IMR-90 (cell line): ENCODE results near the gene CIDEA. TPM values are rescaled to one million over a fixed set of nuclear protein-coding genes. Genes with fewer than 3 reads are reported as not detected.

Experiments
- ATAC-seq: fragments of 200-7000 bp; cut with Tn5 transposase; 2 replicates; pipeline ENCODE4 v1.9.1; 2020; ENCODE audit warnings: low read depth, mild to moderate bottlenecking, moderate library complexity
- BruUV-seq: library from RNA; stranded (reverse); fragments of 400-500 nt; replicated peaks from 2 replicates; lab custom pipeline; 2021; lab: Mats Ljungman, UMichigan
- CTCF ChIA-PET: fragments of 300-600 bp; formaldehyde crosslinking; extraction: SDS; loops from one replicate; lab custom pipeline; 2021; ENCODE audit warnings: antibody characterized with exemption; lab: Yijun Ruan, JAX
- POLR2A ChIA-PET: fragments of 300-600 bp; sonication (Branson Sonifier 250); formaldehyde crosslinking; loops from one replicate; lab custom pipeline; 2022; ENCODE audit warnings: antibody characterized with exemption; ENCODE audit not compliant: unreplicated experiment; lab: Charles Lee
- DNase-seq: peaks from one replicate; pipeline ENCODE4 v3.0.0; 2013
- H2AFZ ChIP-seq: replicated peaks from 2 replicates; pipeline ENCODE3; 2013; ENCODE audit warnings: low read length, mild to moderate bottlenecking; ENCODE audit not compliant: poor library complexity
- H2AK5ac ChIP-seq: 2 replicates; pipeline ENCODE4 v1.6.1; 2013; ENCODE audit warnings: low read depth, low read length, inconsistent platforms
- H2AK9ac ChIP-seq: replicated peaks from 2 replicates; pipeline ENCODE3; 2013; ENCODE audit warnings: mild to moderate bottlenecking, low read depth, low read length, moderate library complexity; ENCODE audit not compliant: poor library complexity
- H2BK120ac ChIP-seq: 2 replicates; pipeline ENCODE4 v1.6.1; 2013; ENCODE audit warnings: low read depth, low read length, inconsistent platforms
- H2BK15ac ChIP-seq: 3 replicates; pipeline ENCODE4 v1.6.1; 2013; ENCODE audit warnings: low read depth, low read length, inconsistent platforms
- H2BK20ac ChIP-seq: 2 replicates; pipeline ENCODE4 v1.6.1; 2013; ENCODE audit warnings: low read depth, mild to moderate bottlenecking, inconsistent platforms, low read length, moderate library complexity
- H2BK5ac ChIP-seq: 2 replicates; pipeline ENCODE4 v1.6.1; 2013; ENCODE audit warnings: mild to moderate bottlenecking, low read depth, low read length, inconsistent platforms; ENCODE audit not compliant: poor library complexity, severe bottlenecking
- H3K14ac ChIP-seq: replicated peaks from 2 replicates; pipeline ENCODE4 v1.6.1; 2013; ENCODE audit warnings: low read depth, low read length, inconsistent platforms
- H3K18ac ChIP-seq: 2 replicates; pipeline ENCODE4 v1.6.1; 2013; ENCODE audit warnings: low read depth, low read length, control low read depth
- H3K23ac ChIP-seq: 2 replicates; pipeline ENCODE4 v1.6.1; 2013; ENCODE audit warnings: low read depth, low read length, inconsistent platforms
- H3K27ac ChIP-seq: 2 replicates; pipeline ENCODE4 v1.5.1; 2013; ENCODE audit warnings: mild to moderate bottlenecking, control low read depth, low read length; ENCODE audit not compliant: insufficient read depth
- H3K27me3 ChIP-seq: 2 replicates; pipeline ENCODE4 v1.6.1; 2013; ENCODE audit warnings: low read length; ENCODE audit not compliant: control insufficient read depth, insufficient read depth
- H3K36me3 ChIP-seq: 2 replicates; pipeline ENCODE4 v1.6.1; 2013; ENCODE audit warnings: low read length, mixed read lengths; ENCODE audit not compliant: control insufficient read depth, insufficient read depth
- H3K4ac ChIP-seq: 2 replicates; pipeline ENCODE4 v1.6.1; 2013; ENCODE audit warnings: low read depth, low read length, inconsistent platforms
- H3K4me1 ChIP-seq: 2 replicates; pipeline ENCODE4 v1.6.1; 2013; ENCODE audit warnings: low read length, mixed read lengths; ENCODE audit not compliant: control insufficient read depth, insufficient read depth
- H3K4me2 ChIP-seq: 2 replicates; pipeline ENCODE4 v1.6.1; 2013; ENCODE audit warnings: low read depth, mild to moderate bottlenecking, control low read depth, low read length, moderate library complexity
- H3K4me3 ChIP-seq: 2 replicates; pipeline ENCODE4 v1.5.1; 2013; ENCODE audit warnings: low read depth, mild to moderate bottlenecking, control low read depth, low read length, moderate library complexity; ENCODE audit not compliant: insufficient read depth
- H3K56ac ChIP-seq: 2 replicates; pipeline ENCODE4 v1.6.1; 2013; ENCODE audit warnings: low read length, inconsistent platforms; ENCODE audit not compliant: insufficient read depth; ENCODE audit errors: extremely low read depth
- H3K79me1 ChIP-seq, 2 experiments: 2 replicates each; pipeline ENCODE4 v1.6.1; 2013; ENCODE audit warnings: low read length in 2 of 2, inconsistent platforms in 1 of 2, low read depth in 1 of 2
- H3K9ac ChIP-seq: 2 replicates; pipeline ENCODE4 v1.6.1; 2013; ENCODE audit warnings: low read depth, low read length, control low read depth
- H3K9me1 ChIP-seq: 2 replicates; pipeline ENCODE4 v1.6.1; 2013; ENCODE audit warnings: low read length, inconsistent platforms; ENCODE audit not compliant: insufficient read depth
- H3K9me3 ChIP-seq: 2 replicates; pipeline ENCODE4 v1.6.1; 2013; ENCODE audit warnings: low read length; ENCODE audit not compliant: control insufficient read depth, insufficient read depth
- H4K20me1 ChIP-seq: 2 replicates; pipeline ENCODE4 v1.6.1; 2013; ENCODE audit warnings: low read length, inconsistent platforms; ENCODE audit not compliant: insufficient read depth
- H4K5ac ChIP-seq: 2 replicates; pipeline ENCODE4 v1.6.1; 2013; ENCODE audit warnings: mild to moderate bottlenecking, low read depth, low read length, control low read depth
- H4K8ac ChIP-seq, 2 experiments: 2 replicates each; pipeline ENCODE4 v1.6.1; 2013; ENCODE audit warnings: low read depth in 2 of 2, low read length in 2 of 2, control low read depth in 1 of 2, inconsistent platforms in 1 of 2
- H4K91ac ChIP-seq: 2 replicates; pipeline ENCODE4 v1.6.1; 2013; ENCODE audit warnings: low read depth, low read length, inconsistent platforms; ENCODE audit not compliant: insufficient read depth
- BHLHE40 ChIP-seq: fragments of 150-350 bp; IDR thresholded peaks from 2 replicates; pipeline ENCODE4 v1.6.1; 2016; ENCODE audit warnings: mild to moderate bottlenecking, low read depth, low read length
- CEBPB ChIP-seq: IDR thresholded peaks from 2 replicates; pipeline ENCODE4 v1.6.1; 2012; ENCODE audit warnings: low read depth, low read length, improper control_type of control experiment
- CTCF ChIP-seq: conservative IDR thresholded peaks from 2 replicates; pipeline ENCODE4 v1.5.1; 2012; ENCODE audit warnings: mild to moderate bottlenecking, low read depth, low read length, improper control_type of control experiment
- ELK1 ChIP-seq: fragments of 150-350 bp; IDR thresholded peaks from 2 replicates; pipeline ENCODE4 v1.6.1; 2016; ENCODE audit warnings: low read depth, mild to moderate bottlenecking, low read length, moderate library complexity, borderline replicate concordance
- FOS ChIP-seq: fragments of 150-350 bp; IDR thresholded peaks from 2 replicates; pipeline ENCODE4 v1.6.1; 2016; ENCODE audit warnings: low read depth, low read length
- MAFK ChIP-seq: IDR thresholded peaks from 2 replicates; pipeline ENCODE4 v1.6.1; 2012; ENCODE audit warnings: low read depth, low read length, improper control_type of control experiment
- MAZ ChIP-seq: IDR thresholded peaks from 2 replicates; pipeline ENCODE4 v1.6.1; 2012; ENCODE audit warnings: low read depth, mild to moderate bottlenecking, low read length, improper control_type of control experiment, moderate library complexity, borderline replicate concordance
- MXI1 ChIP-seq: IDR thresholded peaks from 2 replicates; pipeline ENCODE4 v1.6.1; 2012; ENCODE audit warnings: low read depth, mild to moderate bottlenecking, low read length, moderate library complexity, borderline replicate concordance
- POLR2A ChIP-seq: IDR thresholded peaks from 2 replicates; pipeline ENCODE4 v1.6.1; 2012; ENCODE audit warnings: mild to moderate bottlenecking, low read depth, low read length
- RAD21 ChIP-seq: IDR thresholded peaks from 2 replicates; pipeline ENCODE4 v1.6.1; 2012; ENCODE audit warnings: low read length, improper control_type of control experiment
- RCOR1 ChIP-seq: IDR thresholded peaks from 2 replicates; pipeline ENCODE4 v1.6.1; 2012; ENCODE audit warnings: mild to moderate bottlenecking, low read length, improper control_type of control experiment; ENCODE audit not compliant: insufficient replicate concordance
- SMC3 ChIP-seq: fragments of 150-350 bp; IDR thresholded peaks from 2 replicates; pipeline ENCODE4 v1.6.1; 2016; ENCODE audit warnings: low read depth, mild to moderate bottlenecking, antibody characterized with exemption, low read length, moderate library complexity
- WGBS, 2 experiments: methylation state at CpG; one replicate each; pipeline versions ENCODE4 v1.1.5 to v1.1.7; 2013; ENCODE audit warnings: missing lambda C conversion rate in 2 of 2; ENCODE audit not compliant: insufficient read length in 1 of 2; ENCODE audit errors: extremely low coverage in 2 of 2; 5-methylcytosine and 5-hydroxymethylcytosine counted together
- dilution Hi-C: fragments of 300-500 bp; cut with HindIII; formaldehyde crosslinking; loops from one replicate; pipeline ENCODE4 v1.14.3; 2018; ENCODE audit warnings: low sequenced_read_pairs; ENCODE audit not compliant: unreplicated experiment
- in situ Hi-C: fragments of 300-500 bp; cut with MboI; formaldehyde crosslinking; loops from 3 replicates; pipeline ENCODE4 v1.14.3; 2019; ENCODE audit warnings: low sequenced_read_pairs, inconsistent platforms, mixed read lengths
- intact Hi-C: fragments of 100-400 bp; cut with micrococcal nuclease; formaldehyde crosslinking; loops from 2 replicates; pipeline ENCODE4 v1.10.0; 2022
- polyA plus RNA-seq, 3 experiments: library from polyadenylated mRNA; depleted of rRNA; stranded (reverse); fragments of >200 nt; gene quantifications; 2 replicates each; pipeline ENCODE4 v1.2.3, GENCODE V29; 2012; ENCODE audit warnings: low replicate concordance in 1 of 3
- total RNA-seq: library from RNA; depleted of rRNA; stranded (reverse); fragments of >200 nt; gene quantifications from 2 replicates; pipeline ENCODE4 v1.2.3, GENCODE V29; 2012

Gene CIDEA
- total and polyA plus RNA-seq, 2 of the 4 experiments (the other 2 are of a cell fraction): not detected

GRCh38 chr18:12234451-12235190 is 19.5 kb upstream of the CIDEA start (continued):
- no peak for TF ChIP-seq ELK1

- no peak overlapping the region for H3K18ac ChIP-seq
- no peak for TF ChIP-seq SMC3
- TF ChIP-seq FOS: no peak
- TF ChIP-seq ELK1: no peak
- no peak for TF ChIP-seq MAFK
- no peak for TF ChIP-seq BHLHE40
- TF ChIP-seq POLR2A: no peak
- TF ChIP-seq CTCF: no peak
- no peak for TF ChIP-seq MXI1
- no peak for TF ChIP-seq RCOR1
- no peak for TF ChIP-seq MAZ
- no peak for TF ChIP-seq RAD21
- no peak for TF ChIP-seq CEBPB
Observed at GRCh38 chr18:12236141-12236540, 18.0 kb upstream of the CIDEA start.

More at GRCh38 chr18:12236141-12236540, 18.0 kb upstream of the CIDEA start:
- H3K27ac ChIP-seq: no peak overlapping the region
- H2AFZ ChIP-seq: no peak overlapping the region
- H3K23ac ChIP-seq: no peak overlapping the region
- no peaks in the 10 kb centered on the region for H4K20me1 ChIP-seq
- peaks cover 6% of the 10 kb centered on the region for H3K4me1 ChIP-seq
- no peak overlapping the region for H4K5ac ChIP-seq
- H4K91ac ChIP-seq: no peak overlapping the region
- in situ Hi-C loops: no loop called here
- H3K14ac ChIP-seq: no peak overlapping the region
- no peak overlapping the region for H3K4me3 ChIP-seq
- H3K9me1 ChIP-seq: peaks cover 3% of the 10 kb centered on the region; the same call in 1 of the 2 replicates
- BruUV-seq: no TSS peak
- H4K8ac ChIP-seq: no peak overlapping the region
- DNase-seq (no peak), ATAC-seq (no peak)
- ChIA-PET CTCF (interaction anchor here (0.9 kb wide), 1 partner anchor 581 kb away, joined by 3 read pairs; no protein-coding TSS in a partner anchor), POLR2A (no interaction called here)
- no peak overlapping the region for H2BK5ac ChIP-seq
- intact Hi-C loops: loop anchor here (5.0 to 10.0 kb wide), 4 partner anchors 141 to 504 kb away; partner anchors contain the start of gene ANKRD62
- H2BK120ac ChIP-seq: no peak overlapping the region
- no peaks in the 10 kb centered on the region for H3K36me3 ChIP-seq
- 86% methylated on average over 11 of the region's 16 CpGs; no CpG with 5 or more reads in 1 of the 2 experiments for WGBS, 2 experiments
- no peak overlapping the region for H3K4ac ChIP-seq
- H2BK20ac ChIP-seq: no peak overlapping the region
- H3K9me3 ChIP-seq: no peaks in the 10 kb centered on the region
- no peak overlapping the region for H2AK5ac ChIP-seq
- H3K4me2 ChIP-seq: no peak overlapping the region
- H3K27me3 ChIP-seq: peaks cover 4% of the 10 kb centered on the region
- no peak overlapping the region for H2BK15ac ChIP-seq
- H2AK9ac ChIP-seq: no peak overlapping the region
- H3K56ac ChIP-seq: no peak overlapping the region
- dilution Hi-C loops: no loop called here
- H3K79me1 ChIP-seq: no peaks in the 10 kb centered on the region
- no peak overlapping the region for H3K9ac ChIP-seq
